Pancreas (tissue), 10 donors: ENCODE results near the gene ADK. TPM values are rescaled to one million over a fixed set of nuclear protein-coding genes. Genes with fewer than 3 reads are reported as not detected.

Source experiments
- ATAC-seq, 4 donors: fragments of 200-7000 bp; cut with Tn5 transposase; one replicate each; pipeline versions ENCODE4 v1.8.0 to v1.9.1; 2020; ENCODE audit warnings: mild to moderate bottlenecking in 4 of 4, moderate library complexity in 4 of 4
- DNase-seq, 6 donors: peaks; one replicate each; pipeline ENCODE4 v3.0.0-alpha.2; 2020
- FAIRE-seq: peaks from 2 replicates; lab custom pipeline; 2012; peaks lifted over from hg19 to GRCh38; lab: Jason Lieb, UNC
- H3K27ac ChIP-seq, 4 donors: fragments of 200-600 bp; sonication (generic); 1 replicate in 3 of 4; 2 replicates in 1 of 4; pipeline versions ENCODE4 v1.5.0 to v1.8.0; 2020
- H3K27me3 ChIP-seq, 4 donors: fragments of 200-600 bp; one replicate each; pipeline ENCODE4 v1.8.0; 2021
- H3K36me3 ChIP-seq, 3 donors: fragments of 200-600 bp; sonication (generic) in 1 of 3; one replicate each; pipeline versions ENCODE4 v1.5.0 to v1.8.0; 2020 to 2021
- H3K4me1 ChIP-seq, 3 donors: fragments of 200-600 bp; one replicate each; pipeline ENCODE4 v1.8.0; 2021
- H3K4me3 ChIP-seq, 4 donors: fragments of 200-600 bp; sonication (generic) in 2 of 4; one replicate each; pipeline versions ENCODE4 v1.5.0 to v1.8.0; 2020 to 2021
- H3K9me3 ChIP-seq, 4 donors: fragments of 200-600 bp; one replicate each; pipeline ENCODE4 v1.8.0; 2021
- WGBS, 2 donors: extraction: QIAGEN DNeasy Blood & Tissue Kit; methylation state at CpG; one replicate each; pipeline ENCODE4 v1.1.7; 2013; 5-methylcytosine and 5-hydroxymethylcytosine counted together
- intact Hi-C, 3 donors: fragments of 100-400 bp; cut with DNase I; formaldehyde crosslinking; loops; one replicate each; pipeline versions ENCODE4 v1.11.1 to v1.14.2; 2022
- polyA plus RNA-seq, 2 donors: library from polyadenylated mRNA; stranded (reverse); fragments of 200-250 nt; gene quantifications; one replicate each; pipeline ENCODE4 v1.2.3, GENCODE V29; 2013
- total RNA-seq, 6 donors: library from RNA; stranded (reverse); fragmentation: NEBNext Ultra II Directional in 4 of 6; extraction: Animal tissue kit (Norgen Biotek cat#: 25700) in 4 of 6; gene quantifications; one replicate each; pipeline versions ENCODE4 v1.2.1 to v1.2.4, GENCODE V29; 2021 to 2023
- TF ChIP-seq, protein P1 (sequence below), 4 donors: fragments of 200-600 bp; sonication (generic) in 3 of 4; IDR thresholded peaks; one replicate each; pipeline versions ENCODE4 v1.5.0 to v1.8.0; 2021; ENCODE audit warnings: antibody characterized with exemption in 4 of 4
- donor health status: healthy with polysubstance abuse.
- donor health status: DM: no; HTN: no; CAD: no; lungs with moderate emphysema.
- donor health status: DM: no; HTN: no; CAD: no.
- donor health status: control.
- donor health status: control.
- donor health status: Bipolar disorder and iron deficiency.
- donor health status: DM: yes; HTN: yes; CAD: no.
- donor health status: DM: no; HTN: no; CAD: no.
- donor health status: DM: no; HTN: no; CAD: no.
- donor health status: DM: yes; HTN: yes; CAD: no.

The ADK gene
- total and polyA plus RNA-seq, 8 donors: 6.5 to 17.3 (median 13.4) TPM

DNA sequence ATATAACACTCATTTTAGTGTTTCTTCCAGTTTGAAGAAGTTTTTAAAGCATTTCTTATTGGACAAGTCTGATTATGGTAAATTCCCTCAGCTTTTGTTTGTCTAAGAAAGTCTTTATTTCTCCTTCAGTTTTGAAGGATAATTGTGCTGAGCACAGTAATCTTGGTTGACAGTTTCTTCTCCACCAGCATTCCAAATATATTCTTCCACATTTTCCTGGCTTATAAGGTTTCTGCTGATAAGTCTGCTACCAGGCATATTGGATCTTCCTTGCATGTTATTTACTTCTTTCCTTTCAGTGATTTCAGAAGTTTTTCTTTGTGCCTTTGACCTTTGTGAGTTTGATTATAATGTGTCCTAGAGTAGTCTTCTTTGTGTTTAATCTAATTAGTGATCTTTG, 210.7 kb downstream of the ADK start:
- Histone ChIP-seq H3K4me1 (no peaks in the 10 kb centered on the region), H3K27ac (no peak overlapping the region), H3K36me3 (no peaks in the 10 kb centered on the region), H3K9me3 (peaks cover 0 to 4% (median 2%) of the 10 kb centered on the region in 4 donors), H3K4me3 (no peak overlapping the region), H3K27me3 (no peaks in the 10 kb centered on the region)
- DNase-seq (no peak), ATAC-seq (no peak), FAIRE-seq (no peak)
- intact Hi-C loops: no loop called here
- TF ChIP-seq, protein P1, sequence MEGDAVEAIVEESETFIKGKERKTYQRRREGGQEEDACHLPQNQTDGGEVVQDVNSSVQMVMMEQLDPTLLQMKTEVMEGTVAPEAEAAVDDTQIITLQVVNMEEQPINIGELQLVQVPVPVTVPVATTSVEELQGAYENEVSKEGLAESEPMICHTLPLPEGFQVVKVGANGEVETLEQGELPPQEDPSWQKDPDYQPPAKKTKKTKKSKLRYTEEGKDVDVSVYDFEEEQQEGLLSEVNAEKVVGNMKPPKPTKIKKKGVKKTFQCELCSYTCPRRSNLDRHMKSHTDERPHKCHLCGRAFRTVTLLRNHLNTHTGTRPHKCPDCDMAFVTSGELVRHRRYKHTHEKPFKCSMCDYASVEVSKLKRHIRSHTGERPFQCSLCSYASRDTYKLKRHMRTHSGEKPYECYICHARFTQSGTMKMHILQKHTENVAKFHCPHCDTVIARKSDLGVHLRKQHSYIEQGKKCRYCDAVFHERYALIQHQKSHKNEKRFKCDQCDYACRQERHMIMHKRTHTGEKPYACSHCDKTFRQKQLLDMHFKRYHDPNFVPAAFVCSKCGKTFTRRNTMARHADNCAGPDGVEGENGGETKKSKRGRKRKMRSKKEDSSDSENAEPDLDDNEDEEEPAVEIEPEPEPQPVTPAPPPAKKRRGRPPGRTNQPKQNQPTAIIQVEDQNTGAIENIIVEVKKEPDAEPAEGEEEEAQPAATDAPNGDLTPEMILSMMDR (IDR thresholded peaks at IDR 0.05): no peak

DNA sequence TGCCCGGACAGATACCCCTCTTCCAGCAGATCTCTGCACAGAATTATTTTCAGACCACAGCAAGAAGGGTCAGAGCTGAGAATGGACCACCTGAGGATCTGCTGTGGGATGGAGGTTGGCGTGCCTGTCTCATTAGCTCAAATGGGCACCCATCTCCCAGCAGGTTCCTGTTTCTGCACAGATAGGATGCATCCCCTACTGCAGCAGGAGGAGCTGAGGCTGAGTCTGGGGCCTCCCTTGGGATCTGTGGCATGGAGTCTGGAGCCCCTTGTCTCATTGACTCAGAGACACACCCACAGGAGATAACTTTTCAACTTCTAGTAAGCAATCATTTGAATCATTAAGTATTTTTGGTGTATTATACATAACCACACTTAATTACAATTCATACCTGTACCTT, 212.7 kb downstream of the ADK start:
- WGBS, 2 donors: 98 to 100% methylated on average over 2 of the region's 2 CpGs
- Histone ChIP-seq H3K27me3 (no peaks in the 10 kb centered on the region), H3K27ac (no peak overlapping the region), H3K4me1 (no peaks in the 10 kb centered on the region), H3K9me3 (peaks cover 0 to 4% (median 2%) of the 10 kb centered on the region in 4 donors), H3K36me3 (no peaks in the 10 kb centered on the region), H3K4me3 (no peak overlapping the region)
- no peak for DNase-seq
- intact Hi-C loops: no loop called here
- TF ChIP-seq, protein P1 (IDR thresholded peaks at IDR 0.05): no peak
- FAIRE-seq: no peak
- no peak for ATAC-seq

DNA sequence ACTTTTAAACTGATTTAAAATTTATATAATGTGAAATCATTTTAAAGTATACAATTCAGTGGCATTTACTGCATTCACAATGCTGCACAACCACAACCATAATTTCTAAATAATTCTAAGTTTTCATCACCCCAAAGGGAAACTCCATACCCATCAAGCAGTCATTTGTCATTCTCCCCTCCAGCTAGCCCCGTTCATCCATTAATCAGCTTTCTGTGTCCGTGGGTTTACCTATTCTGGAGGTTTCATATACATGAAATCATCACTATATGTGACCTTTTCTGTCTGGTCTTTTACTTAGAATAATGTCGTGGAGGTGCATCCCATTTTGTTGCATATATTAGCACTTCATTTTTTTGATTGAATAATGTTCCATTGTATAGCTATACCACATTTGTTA, 214.1 kb downstream of the ADK start:
- H3K27me3 ChIP-seq: no peaks in the 10 kb centered on the region
- 90 to 91% methylated on average over 3 of the region's 3 CpGs for WGBS, 2 donors
- peaks cover 0 to 4% (median 2%) of the 10 kb centered on the region in 4 donors for H3K9me3 ChIP-seq
- ATAC-seq: no peak
- H3K36me3 ChIP-seq: no peaks in the 10 kb centered on the region
- TF ChIP-seq, protein P1 (IDR thresholded peaks at IDR 0.05): no peak
- no peak for FAIRE-seq
- DNase-seq: no peak
- intact Hi-C loops: no loop called here
- no peak overlapping the region for H3K4me3 ChIP-seq
- no peak overlapping the region for H3K27ac ChIP-seq
- no peaks in the 10 kb centered on the region for H3K4me1 ChIP-seq

DNA sequence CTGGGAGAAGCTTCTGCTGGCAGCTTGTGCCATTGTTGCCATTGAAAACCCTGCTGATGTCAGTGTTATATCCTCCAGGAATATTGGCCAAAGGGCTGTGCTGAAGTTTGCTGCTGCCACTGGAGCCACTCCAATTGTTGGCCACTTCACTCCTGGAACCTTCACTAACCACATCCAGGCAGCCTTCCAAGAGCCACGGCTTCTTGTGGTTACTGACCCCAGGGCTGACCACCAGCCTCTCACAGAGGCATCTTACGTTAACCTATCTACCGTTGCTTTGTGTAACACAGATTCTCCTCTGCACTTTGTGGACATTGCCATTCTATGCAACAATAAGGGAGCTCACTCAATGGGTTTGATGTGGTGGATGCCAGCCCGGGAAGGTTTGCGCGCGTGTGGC, 220.7 kb downstream of the ADK start:
- intact Hi-C loops: no loop called here
- no peak for DNase-seq
- TF ChIP-seq, protein P1 (IDR thresholded peaks at IDR 0.05): no peak
- no peak for ATAC-seq
- Histone ChIP-seq H3K9me3 (no peaks in the 10 kb centered on the region), H3K27me3 (no peaks in the 10 kb centered on the region), H3K36me3 (no peaks in the 10 kb centered on the region), H3K27ac (no peak overlapping the region), H3K4me1 (no peaks in the 10 kb centered on the region), H3K4me3 (no peak overlapping the region)
- 96 to 97% methylated on average over 7 of the region's 7 CpGs for WGBS, 2 donors
- no peak for FAIRE-seq

DNA sequence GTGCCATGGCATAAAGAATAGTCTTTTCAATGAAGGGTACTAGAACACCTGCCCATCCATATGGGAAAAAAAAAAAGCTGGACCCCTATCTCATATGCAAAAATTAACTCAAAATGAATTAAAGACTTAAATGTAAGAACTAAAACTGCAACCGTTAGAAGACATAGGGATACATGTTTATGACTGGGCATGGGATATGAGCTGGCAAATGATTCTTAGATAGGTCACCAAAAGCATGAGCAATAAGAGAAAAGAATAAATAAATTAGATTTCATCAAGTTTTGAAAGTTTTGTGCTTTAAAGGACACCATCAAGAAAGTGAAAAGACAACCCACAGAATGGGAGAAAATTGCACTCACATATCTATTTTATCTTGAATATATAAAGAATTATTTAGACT, 222.0 kb downstream of the ADK start:
- TF ChIP-seq, protein P1 (IDR thresholded peaks at IDR 0.05): no peak
- no peak for DNase-seq
- no peaks in the 10 kb centered on the region for H3K27me3 ChIP-seq
- 95 to 99% methylated on average over 1 of the region's 1 CpG for WGBS, 2 donors
- no peaks in the 10 kb centered on the region for H3K4me1 ChIP-seq
- no peaks in the 10 kb centered on the region for H3K36me3 ChIP-seq
- no peak for FAIRE-seq
- no peak overlapping the region for H3K27ac ChIP-seq
- H3K9me3 ChIP-seq: no peaks in the 10 kb centered on the region
- no peak for ATAC-seq
- H3K4me3 ChIP-seq: no peak overlapping the region
- intact Hi-C loops: no loop called here
